Measurements from ENCODE around the gene ANTXR1. TPM values are rescaled to one million over a fixed set of nuclear protein-coding genes. Genes with fewer than 3 reads are reported as not detected.

Gene ANTXR1
- total RNA-seq, 1 experiment from 2014 or later: 48.3 TPM

DNA sequence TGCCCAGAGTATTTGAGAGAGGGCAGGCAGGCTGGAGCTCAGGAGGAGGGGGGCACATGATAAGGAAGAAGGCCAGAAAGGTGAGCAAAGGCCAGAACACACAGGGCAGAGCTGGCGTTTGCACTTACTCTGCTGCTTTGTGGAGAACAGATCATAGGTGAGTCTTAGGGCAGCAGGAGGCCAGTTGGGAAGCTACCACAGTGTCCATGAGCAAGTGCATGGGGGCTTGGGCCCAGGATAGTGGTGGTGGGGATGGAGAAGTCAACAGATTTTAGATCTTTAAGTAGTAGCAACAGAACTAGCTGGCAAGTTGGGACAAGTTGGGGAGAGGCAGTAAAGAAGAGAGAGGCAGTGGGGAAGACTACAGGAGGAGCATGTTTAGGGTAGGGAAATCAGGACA is 168.0 kb downstream of the ANTXR1 start:
- no peaks in the 10 kb centered on the region for H4K20me1 ChIP-seq (ENCODE audit: insufficient read depth)
- ChIA-PET CTCF (interaction anchor here (1.1 kb wide), 1 partner anchor 125 kb away, joined by 19 read pairs; no protein-coding TSS in a partner anchor), POLR2A (ENCODE audit: unreplicated experiment) (interaction anchor here (0.6 kb wide), 1 partner anchor 91 kb away, joined by 8 read pairs; no protein-coding TSS in a partner anchor)
- H3K9me3 ChIP-seq (ENCODE audit: insufficient read depth, low read depth): no peaks in the 10 kb centered on the region
- no peaks in the 10 kb centered on the region for H3K79me2 ChIP-seq (ENCODE audit: low read depth)
- no peak overlapping the region for H3K4me3 ChIP-seq
- H3K4me2 ChIP-seq: no peak overlapping the region
- intact Hi-C loops (cut with micrococcal nuclease; ENCODE audit: unreplicated experiment): no loop called here
- H3K36me3 ChIP-seq (ENCODE audit: low read depth): no peaks in the 10 kb centered on the region
- no peak for DNase-seq
- peaks cover 15% of the 10 kb centered on the region for H3K4me1 ChIP-seq (replicated peaks; ENCODE audit: insufficient read depth)
- H3K27ac ChIP-seq: no peak overlapping the region
- BruUV-seq (replicated peaks): no TSS peak
- no peaks in the 10 kb centered on the region for H3K9me2 ChIP-seq (ENCODE audit: insufficient read depth)
- H3K27me3 ChIP-seq (ENCODE audit: insufficient read depth, low read depth): no peaks in the 10 kb centered on the region
- H2AFZ ChIP-seq: no peak overlapping the region
- TF ChIP-seq, protein P1, sequence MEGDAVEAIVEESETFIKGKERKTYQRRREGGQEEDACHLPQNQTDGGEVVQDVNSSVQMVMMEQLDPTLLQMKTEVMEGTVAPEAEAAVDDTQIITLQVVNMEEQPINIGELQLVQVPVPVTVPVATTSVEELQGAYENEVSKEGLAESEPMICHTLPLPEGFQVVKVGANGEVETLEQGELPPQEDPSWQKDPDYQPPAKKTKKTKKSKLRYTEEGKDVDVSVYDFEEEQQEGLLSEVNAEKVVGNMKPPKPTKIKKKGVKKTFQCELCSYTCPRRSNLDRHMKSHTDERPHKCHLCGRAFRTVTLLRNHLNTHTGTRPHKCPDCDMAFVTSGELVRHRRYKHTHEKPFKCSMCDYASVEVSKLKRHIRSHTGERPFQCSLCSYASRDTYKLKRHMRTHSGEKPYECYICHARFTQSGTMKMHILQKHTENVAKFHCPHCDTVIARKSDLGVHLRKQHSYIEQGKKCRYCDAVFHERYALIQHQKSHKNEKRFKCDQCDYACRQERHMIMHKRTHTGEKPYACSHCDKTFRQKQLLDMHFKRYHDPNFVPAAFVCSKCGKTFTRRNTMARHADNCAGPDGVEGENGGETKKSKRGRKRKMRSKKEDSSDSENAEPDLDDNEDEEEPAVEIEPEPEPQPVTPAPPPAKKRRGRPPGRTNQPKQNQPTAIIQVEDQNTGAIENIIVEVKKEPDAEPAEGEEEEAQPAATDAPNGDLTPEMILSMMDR (conservative IDR thresholded peaks at IDR 0.05): no peak
- TF ChIP-seq EZH2 (IDR thresholded peaks at IDR 0.05; ENCODE audit: low read depth): no peak
- H3F3A ChIP-seq (ENCODE audit: insufficient read depth, low read depth): peaks cover 8% of the 10 kb centered on the region; the same call in 1 of the 2 replicates

DNA sequence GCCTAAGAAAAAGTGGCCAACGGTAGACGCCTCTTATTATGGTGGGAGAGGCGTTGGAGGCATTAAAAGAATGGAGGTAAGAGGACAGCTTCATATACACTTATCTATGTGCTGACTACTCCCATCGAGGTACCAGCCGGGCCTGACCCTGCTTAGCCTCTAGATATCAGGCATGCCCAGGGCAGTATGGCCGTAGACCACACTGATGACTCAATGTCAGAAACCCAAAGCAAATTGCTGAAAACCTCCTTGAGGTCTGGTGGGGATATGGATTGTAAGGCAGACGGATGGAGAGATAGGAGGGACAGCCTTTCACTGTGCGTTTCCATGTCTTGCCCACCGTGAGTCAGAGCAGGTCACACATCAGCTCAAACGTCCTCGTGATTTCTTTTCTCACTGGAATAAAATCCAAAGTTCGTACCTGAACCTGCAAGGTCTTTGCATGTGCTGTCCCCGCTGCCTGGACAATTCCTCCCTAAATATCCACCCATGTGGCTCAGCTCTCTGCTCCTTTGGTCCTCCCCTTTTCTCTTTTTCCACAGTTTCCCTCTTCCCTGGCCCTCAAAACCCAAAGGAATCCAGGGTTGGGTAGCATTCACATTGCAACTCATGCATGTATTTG is 168.9 kb downstream of the ANTXR1 start:
- TF ChIP-seq, protein P1 (conservative IDR thresholded peaks at IDR 0.05): no peak
- TF ChIP-seq EZH2 (IDR thresholded peaks at IDR 0.05; ENCODE audit: low read depth): no peak
- ChIA-PET POLR2A (ENCODE audit: unreplicated experiment) (no interaction called here), CTCF (interaction anchor here (0.6 kb wide), 1 partner anchor 168 kb away, joined by 5 read pairs; no protein-coding TSS in a partner anchor)
- Histone ChIP-seq H3K27ac (no peak overlapping the region), H2AFZ (no peak overlapping the region), H3F3A (ENCODE audit: insufficient read depth, low read depth) (peaks cover 8% of the 10 kb centered on the region; the same call in 1 of the 2 replicates), H3K36me3 (ENCODE audit: low read depth) (no peaks in the 10 kb centered on the region), H3K79me2 (ENCODE audit: low read depth) (no peaks in the 10 kb centered on the region), H3K9me2 (ENCODE audit: insufficient read depth) (no peaks in the 10 kb centered on the region), H3K4me3 (no peak overlapping the region), H3K4me2 (no peak overlapping the region), H3K9me3 (ENCODE audit: insufficient read depth, low read depth) (no peaks in the 10 kb centered on the region), H4K20me1 (ENCODE audit: insufficient read depth) (no peaks in the 10 kb centered on the region), H3K27me3 (ENCODE audit: insufficient read depth, low read depth) (no peaks in the 10 kb centered on the region), H3K4me1 (replicated peaks; ENCODE audit: insufficient read depth) (peaks cover 13% of the 10 kb centered on the region)
- DNase-seq: no peak
- BruUV-seq (replicated peaks): no TSS peak
- intact Hi-C loops (cut with micrococcal nuclease; ENCODE audit: unreplicated experiment): no loop called here

GRCh38 chr2:69183659-69184058 is 170.7 kb downstream of the ANTXR1 start:
- no peak for DNase-seq
- H4K20me1 ChIP-seq (ENCODE audit: insufficient read depth): no peaks in the 10 kb centered on the region
- no peak overlapping the region for H3K27ac ChIP-seq
- H3K4me3 ChIP-seq: no peak overlapping the region
- no peak overlapping the region for H2AFZ ChIP-seq
- no peaks in the 10 kb centered on the region for H3K4me1 ChIP-seq (replicated peaks; ENCODE audit: insufficient read depth)
- no peaks in the 10 kb centered on the region for H3K27me3 ChIP-seq (ENCODE audit: insufficient read depth, low read depth)
- POLR2A ChIA-PET (ENCODE audit: unreplicated experiment): no interaction called here
- no peaks in the 10 kb centered on the region for H3F3A ChIP-seq (ENCODE audit: insufficient read depth, low read depth)
- H3K4me2 ChIP-seq: no peak overlapping the region
- CTCF ChIA-PET: no interaction called here
- intact Hi-C loops (cut with micrococcal nuclease; ENCODE audit: unreplicated experiment): no loop called here
- no peaks in the 10 kb centered on the region for H3K36me3 ChIP-seq (ENCODE audit: low read depth)
- TF ChIP-seq, protein P1 (conservative IDR thresholded peaks at IDR 0.05): no peak
- TF ChIP-seq EZH2 (IDR thresholded peaks at IDR 0.05; ENCODE audit: low read depth): no peak
- H3K9me2 ChIP-seq (ENCODE audit: insufficient read depth): no peaks in the 10 kb centered on the region
- no TSS peak for BruUV-seq (replicated peaks)
- H3K79me2 ChIP-seq (ENCODE audit: low read depth): no peaks in the 10 kb centered on the region
- H3K9me3 ChIP-seq (ENCODE audit: insufficient read depth, low read depth): no peaks in the 10 kb centered on the region
